GM23338 (cell line): Measurements from ENCODE around the gene GALNT7. TPM values are rescaled to one million over a fixed set of nuclear protein-coding genes. Genes with fewer than 3 reads are reported as not detected.

ENCODE experiments used
- ATAC-seq: fragments of 200-7000 bp; cut with Tn5 transposase; 3 replicates; pipeline ENCODE4 v1.9.1; 2020
- DNase-seq: peaks from one replicate; pipeline ENCODE4 v3.0.0-alpha.2; 2015; ENCODE audit warnings: low spot score
- H2AFZ ChIP-seq: fragments of 200-600 bp; sonication (generic); 2 replicates; pipeline ENCODE4 v1.8.0; 2016; ENCODE audit warnings: antibody characterized with exemption, mild to moderate bottlenecking, moderate library complexity
- H3F3A ChIP-seq: fragments of 200-600 bp; sonication (generic); replicated peaks from 2 replicates; pipeline ENCODE4 v1.8.0; 2017; ENCODE audit warnings: antibody characterized with exemption, mixed run types, low read depth
- H3K27ac ChIP-seq: fragments of 200-600 bp; sonication (generic); 2 replicates; pipeline ENCODE4 v1.6.1; 2016; ENCODE audit warnings: low read depth
- H3K27me3 ChIP-seq: fragments of 200-600 bp; sonication (generic); 2 replicates; pipeline ENCODE4 v1.8.0; 2016; ENCODE audit warnings: mild to moderate bottlenecking, mixed run types, moderate library complexity; ENCODE audit not compliant: insufficient read depth
- H3K36me3 ChIP-seq: fragments of 200-600 bp; sonication (generic); 2 replicates; pipeline ENCODE4 v1.8.0; 2016; ENCODE audit warnings: mild to moderate bottlenecking; ENCODE audit not compliant: insufficient read depth
- H3K4me1 ChIP-seq: fragments of 200-600 bp; sonication (generic); 2 replicates; pipeline ENCODE4 v1.8.0; 2016; ENCODE audit warnings: mild to moderate bottlenecking, moderate library complexity; ENCODE audit not compliant: insufficient read depth
- H3K4me2 ChIP-seq: fragments of 200-600 bp; sonication (generic); 2 replicates; pipeline ENCODE4 v1.7.1; 2017; ENCODE audit warnings: mixed run types
- H3K4me3 ChIP-seq: fragments of 200-600 bp; sonication (generic); 2 replicates; pipeline ENCODE4 v1.6.1; 2016; ENCODE audit warnings: mixed run types
- H3K79me2 ChIP-seq: fragments of 200-600 bp; sonication (generic); replicated peaks from 2 replicates; pipeline ENCODE4 v1.8.0; 2017; ENCODE audit warnings: mild to moderate bottlenecking; ENCODE audit not compliant: insufficient read depth
- H3K9me2 ChIP-seq: fragments of 200-600 bp; sonication (generic); 2 replicates; pipeline ENCODE4 v1.8.0; 2017; ENCODE audit not compliant: insufficient read depth
- H4K20me1 ChIP-seq: fragments of 200-600 bp; sonication (generic); replicated peaks from 2 replicates; pipeline ENCODE4 v1.8.0; 2017; ENCODE audit warnings: mild to moderate bottlenecking; ENCODE audit not compliant: insufficient read depth
- H3K27ac Mint-ChIP-seq: 2 replicates; pipeline ENCODE4 v1.8.0; 2020; ENCODE audit warnings: inconsistent platforms, mild to moderate bottlenecking, moderate library complexity, mixed read lengths
- H3K27me3 Mint-ChIP-seq: 3 replicates; pipeline ENCODE4 v1.8.0; 2022; ENCODE audit warnings: low read depth, mild to moderate bottlenecking, moderate library complexity, mixed read lengths, inconsistent platforms; ENCODE audit not compliant: insufficient read depth, poor library complexity
- H3K36me3 Mint-ChIP-seq: 3 replicates; pipeline ENCODE4 v1.8.0; 2021; ENCODE audit warnings: low read depth, mild to moderate bottlenecking, inconsistent platforms, moderate library complexity, mixed read lengths
- H3K4me1 Mint-ChIP-seq: 3 replicates; pipeline ENCODE4 v1.8.0; 2020; ENCODE audit warnings: mild to moderate bottlenecking, inconsistent platforms, mixed read lengths
- H3K4me3 Mint-ChIP-seq: 3 replicates; pipeline ENCODE4 v1.8.0; 2021; ENCODE audit warnings: moderate library complexity, mild to moderate bottlenecking, inconsistent platforms, mixed read lengths
- H3K9me3 Mint-ChIP-seq: 3 replicates; pipeline ENCODE4 v1.8.0; 2020; ENCODE audit warnings: moderate library complexity, mild to moderate bottlenecking, inconsistent platforms, mixed read lengths
- CREB1 ChIP-seq: fragments of 250-450 bp; sonication (Bioruptor Pico); IDR thresholded peaks from 2 replicates; pipeline ENCODE4 v1.5.0; 2020; ENCODE audit warnings: low read depth, mild to moderate bottlenecking, moderate library complexity
- CTCF ChIP-seq, 2 experiments: fragments of 200-600 bp in 1 of 2; sonication (generic) in 1 of 2; conservative IDR thresholded peaks; 2 replicates each; pipeline versions ENCODE4 v1.5.1 to v1.6.1; 2016 to 2017; ENCODE audit warnings: antibody characterized with exemption in 2 of 2, low read depth in 2 of 2, mild to moderate bottlenecking in 2 of 2, moderate library complexity in 1 of 2
- ETS1 ChIP-seq: IDR thresholded peaks from 2 replicates; pipeline ENCODE4 v1.6.1; 2016; ENCODE audit warnings: antibody characterized with exemption
- EZH2 ChIP-seq: fragments of 200-600 bp; sonication (generic); IDR thresholded peaks from one replicate; pipeline ENCODE4 v1.8.0; 2017; ENCODE audit warnings: antibody characterized with exemption, mild to moderate bottlenecking, low read depth; ENCODE audit not compliant: unreplicated experiment
- EZH2phosphoT487 ChIP-seq: fragments of 200-600 bp; sonication (generic); IDR thresholded peaks from one replicate; pipeline ENCODE4 v1.8.1; 2018; ENCODE audit warnings: antibody characterized with exemption; ENCODE audit not compliant: unreplicated experiment
- JUNB ChIP-seq: IDR thresholded peaks from one replicate; pipeline ENCODE4 v1.6.1; 2016; ENCODE audit warnings: antibody characterized with exemption; ENCODE audit not compliant: unreplicated experiment
- NANOG ChIP-seq: IDR thresholded peaks from 2 replicates; pipeline ENCODE4 v1.6.1; 2016; ENCODE audit warnings: antibody characterized with exemption, borderline replicate concordance
- POLR2AphosphoS5 ChIP-seq: IDR thresholded peaks from 2 replicates; pipeline ENCODE4 v1.6.1; 2016; ENCODE audit warnings: antibody characterized with exemption, low read depth
- REST ChIP-seq: IDR thresholded peaks from one replicate; pipeline ENCODE4 v1.6.1; 2018; ENCODE audit warnings: antibody characterized with exemption; ENCODE audit not compliant: unreplicated experiment
- STAT1 ChIP-seq: IDR thresholded peaks from one replicate; pipeline ENCODE4 v1.6.1; 2016; ENCODE audit warnings: antibody characterized with exemption; ENCODE audit not compliant: unreplicated experiment
- ZNF114 ChIP-seq: fragments of 250-450 bp; sonication (Bioruptor Pico); IDR thresholded peaks from 2 replicates; pipeline ENCODE4 v1.5.0; 2020; ENCODE audit warnings: mild to moderate bottlenecking, moderate library complexity
- ZNF331 ChIP-seq: fragments of 250-450 bp; sonication (Bioruptor Pico); IDR thresholded peaks from 2 replicates; pipeline ENCODE4 v1.5.0; 2020; ENCODE audit warnings: low read depth, mild to moderate bottlenecking, moderate library complexity
- ZNF462 ChIP-seq: fragments of 250-450 bp; sonication (Bioruptor Pico); IDR thresholded peaks from 2 replicates; pipeline ENCODE4 v1.5.0; 2020; ENCODE audit warnings: mild to moderate bottlenecking, moderate library complexity
- polyA plus RNA-seq: library from polyadenylated mRNA; unstranded; fragments of >200 nt; fragmentation: Nextera tagmentation; extraction: Ambion mirVana; gene quantifications from 2 replicates; pipeline ENCODE4 v1.2.1, GENCODE V29; 2016
- total RNA-seq: library from RNA; depleted of rRNA; stranded (reverse); fragments of >200 nt; shearing (Covaris generic); gene quantifications from 2 replicates; pipeline ENCODE4 v1.2.3, GENCODE V29; 2014

Gene GALNT7
- total and polyA plus RNA-seq, 2 experiments from 2014 or later, result 31.8 to 72.2 TPM

- Mint-ChIP-seq H3K27me3 (peaks cover 2% of the 10 kb centered on the region), H3K27ac (no peak overlapping the region), H3K4me3 (no peak overlapping the region; the same call in 2 of the 3 replicates), H3K36me3 (peaks cover 6% of the 10 kb centered on the region; the same call in 1 of the 3 replicates), H3K4me1 (peaks cover 79% of the 10 kb centered on the region), H3K9me3 (peaks cover 3% of the 10 kb centered on the region; the same call in 1 of the 3 replicates)
- Histone ChIP-seq H3K79me2 (peaks cover 93% of the 10 kb centered on the region), H3K9me2 (no peaks in the 10 kb centered on the region), H2AFZ (no peak overlapping the region), H4K20me1 (peaks cover 14% of the 10 kb centered on the region), H3K36me3 (no peaks in the 10 kb centered on the region), H3K27ac (no peak overlapping the region), H3K4me1 (peaks cover 72% of the 10 kb centered on the region), H3K4me3 (no peak overlapping the region), H3F3A (0 out of 2 replicates have a peak, but pooled peaks cover 3% of the 10 kb centered on the region), H3K4me2 (peak overlapping the region; percentile 79), H3K27me3 (no peaks in the 10 kb centered on the region)
- ATAC-seq (no peak), DNase-seq (no peak)
- no peak for TF ChIP-seq STAT1
- TF ChIP-seq NANOG, result no peak
- TF ChIP-seq CTCF (conservative IDR thresholded peaks at IDR 0.05; ENCODE audit: low read depth in 2 of 2), result no peak
- no peak for TF ChIP-seq CREB1
- TF ChIP-seq ZNF462 (CRISPR knock-in tag), result no peak
- no peak for TF ChIP-seq JUNB
- TF ChIP-seq POLR2AphosphoS5, result no peak
- no peak for TF ChIP-seq EZH2
- no peak for TF ChIP-seq ZNF114
- no peak for TF ChIP-seq ETS1
- TF ChIP-seq REST, result no peak
- TF ChIP-seq ZNF331 (CRISPR knock-in tag), result no peak
- no peak for TF ChIP-seq EZH2phosphoT487
Observed at GRCh38 chr4:173174184-173174583, 5.6 kb downstream of the GALNT7 start.
